Stimulated activated CD8-positive, alpha-beta memory T cell treated with anti-CD3 and anti-CD28 coated beads, Interleukin-15, amount 100 ng/mL, for 4 hours (primary cell): ENCODE data around the gene RALGPS1.

ENCODE experiments used
- DNase-seq, 2 donors: peaks; one replicate each; pipeline ENCODE4 v3.0.0-alpha.2; 2020; ENCODE audit warnings: low read depth in 2 of 2

The RALGPS1 gene

DNA sequence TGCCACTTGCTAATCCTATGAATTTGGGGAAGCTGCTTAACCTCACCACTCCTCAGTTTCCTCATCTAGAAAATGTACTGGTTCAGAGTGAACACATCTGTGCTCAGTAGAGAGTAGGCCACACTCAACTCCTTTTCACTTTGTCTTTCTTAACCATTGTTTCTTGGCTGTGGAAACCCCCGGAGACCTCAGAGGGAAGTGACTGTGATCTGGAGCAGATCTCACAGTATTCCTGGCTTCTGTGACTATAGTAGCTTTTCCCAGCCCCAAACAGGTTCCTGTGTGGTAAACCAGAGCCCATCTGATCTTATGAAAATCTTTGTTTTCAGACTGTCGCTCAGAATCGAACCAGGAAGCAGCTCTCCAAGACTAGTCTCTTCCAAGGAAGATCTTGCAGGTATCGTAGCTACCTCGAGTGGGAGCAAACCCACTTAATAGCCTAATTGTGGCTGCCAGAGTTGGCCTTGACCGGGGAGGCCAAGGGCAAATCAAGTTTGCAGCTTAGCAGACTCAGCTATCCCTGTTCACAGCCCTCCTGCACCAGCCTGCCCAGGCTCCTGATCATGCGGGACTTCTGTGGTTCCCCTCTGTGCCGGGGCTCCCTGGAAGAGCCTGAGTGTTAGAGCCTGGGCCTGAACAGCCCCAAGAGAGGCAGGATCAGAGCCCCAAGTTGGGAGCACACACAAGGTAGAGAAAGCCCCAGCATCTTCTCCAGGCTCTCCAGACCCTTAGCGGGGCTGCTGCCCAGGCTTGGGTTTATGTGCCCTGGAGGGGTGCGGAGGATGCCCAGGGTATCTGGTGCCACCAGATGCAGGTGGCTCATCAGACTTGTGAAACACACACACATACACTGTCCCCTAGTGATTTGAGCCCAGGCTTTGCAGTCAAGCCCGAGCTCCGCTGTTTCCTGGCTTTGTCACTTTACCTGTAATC is 260.1 kb downstream of the RALGPS1 start:
- DNase-seq = no peak

DNA sequence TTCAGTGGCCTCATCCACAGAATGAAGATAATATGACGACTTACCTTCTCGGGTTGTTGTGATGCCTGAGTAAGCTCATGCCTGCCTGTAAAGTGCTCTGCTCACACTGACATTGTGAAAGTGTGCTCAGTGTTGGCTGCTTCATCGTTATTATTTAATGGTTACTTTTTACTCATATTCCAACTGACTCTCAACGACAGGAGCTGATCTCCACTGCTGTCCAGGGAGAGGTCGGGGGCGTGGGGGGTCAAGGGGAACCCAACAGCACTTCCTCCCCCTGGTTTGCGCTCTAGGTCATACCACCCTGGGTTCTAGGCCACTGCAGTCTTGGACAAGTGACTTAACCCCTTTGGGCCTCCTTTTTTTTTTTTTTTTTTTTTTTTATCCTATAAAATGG is 260.7 kb downstream of the RALGPS1 start:
- no peak for DNase-seq

DNA sequence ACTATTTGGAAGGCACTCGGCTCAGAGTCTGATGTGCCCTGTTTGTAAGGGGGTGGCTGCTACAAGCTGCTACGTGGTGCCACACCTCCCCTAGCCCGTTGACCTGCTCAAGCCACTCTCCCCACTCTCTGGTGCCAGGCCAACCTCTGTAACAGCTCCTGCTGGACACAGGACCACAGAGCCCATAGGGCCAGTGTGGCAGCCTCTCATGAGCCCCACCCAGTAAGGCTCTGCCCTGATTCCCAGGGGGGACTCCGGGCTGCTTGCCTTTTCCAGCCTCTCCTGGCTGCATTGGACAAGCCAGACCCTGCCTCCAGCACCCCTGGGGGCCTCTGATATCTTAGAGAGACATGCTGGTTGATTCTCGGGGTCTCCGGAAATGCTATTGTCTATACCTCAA is 261.2 kb downstream of the RALGPS1 start:
- no peak for DNase-seq

DNA sequence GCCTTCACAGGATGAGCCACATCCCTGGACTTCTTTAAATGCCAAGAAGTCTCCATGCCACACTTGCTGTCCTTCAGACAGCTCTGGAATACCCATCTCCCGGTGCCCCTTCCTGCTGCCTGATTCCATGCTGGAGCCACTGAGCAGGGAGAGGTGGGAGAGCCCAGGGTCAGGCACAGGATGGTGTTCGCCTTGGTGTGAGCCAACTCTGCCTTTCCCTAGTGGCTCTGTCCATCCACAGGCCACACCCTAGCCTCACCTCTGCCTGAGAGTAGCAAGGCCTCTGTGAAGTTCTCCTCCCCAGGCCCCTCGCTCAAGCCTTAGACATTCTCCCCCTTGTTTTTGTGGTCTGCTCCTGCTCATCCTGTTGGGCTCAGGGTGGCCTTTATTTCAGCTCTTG is 262.0 kb downstream of the RALGPS1 start:
- DNase-seq = no peak

DNA sequence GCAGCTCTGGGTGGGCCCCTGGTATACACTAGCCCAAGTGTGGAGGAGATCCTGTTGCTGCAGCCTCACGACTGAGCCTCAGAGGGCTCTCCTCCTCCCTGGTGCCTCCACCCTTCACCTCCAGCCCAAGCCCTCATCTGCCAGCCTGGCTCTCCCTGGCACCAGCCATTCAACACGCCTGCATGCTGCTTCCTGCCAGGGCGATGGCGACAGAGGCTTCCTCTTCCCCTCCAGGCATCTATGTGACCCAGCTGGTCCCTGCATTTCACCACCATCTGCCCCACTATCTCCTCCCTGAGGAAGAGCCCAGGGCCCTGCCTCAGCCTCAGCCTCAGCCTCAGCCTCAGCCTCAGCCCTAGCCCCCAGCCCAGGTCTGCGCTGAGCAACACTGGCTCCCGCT is 262.6 kb downstream of the RALGPS1 start:
- DNase-seq = no peak

DNA sequence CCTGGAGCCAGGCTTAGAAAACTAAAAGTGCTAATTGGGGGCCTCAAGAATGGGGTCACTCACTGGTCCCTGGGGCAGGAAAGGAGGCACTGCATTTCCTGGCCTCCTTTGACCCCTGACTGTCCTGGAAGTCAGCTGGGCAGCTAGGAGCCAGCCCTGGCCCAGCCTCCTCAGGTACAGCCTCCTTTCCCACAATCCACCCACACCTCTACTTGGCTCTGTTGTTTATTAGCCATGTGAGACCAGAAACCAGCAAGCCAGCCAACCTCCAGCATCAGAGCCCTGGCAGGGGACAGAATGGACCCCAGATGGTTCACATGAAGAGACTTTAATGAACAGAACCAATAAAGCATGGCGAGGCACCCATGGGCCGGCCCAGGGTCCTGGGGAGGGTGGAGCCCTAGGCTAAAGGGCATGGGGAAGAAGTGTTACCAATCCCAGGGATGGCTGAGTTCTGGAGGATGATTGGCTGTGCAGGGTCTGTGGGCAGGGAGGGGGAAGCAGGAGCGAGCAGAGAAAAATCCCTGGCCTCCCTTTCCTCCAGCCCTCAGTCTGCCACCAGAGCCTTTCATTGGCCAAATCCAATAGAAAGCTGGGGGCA is 263.2 kb downstream of the RALGPS1 start:
- no peak for DNase-seq

DNA sequence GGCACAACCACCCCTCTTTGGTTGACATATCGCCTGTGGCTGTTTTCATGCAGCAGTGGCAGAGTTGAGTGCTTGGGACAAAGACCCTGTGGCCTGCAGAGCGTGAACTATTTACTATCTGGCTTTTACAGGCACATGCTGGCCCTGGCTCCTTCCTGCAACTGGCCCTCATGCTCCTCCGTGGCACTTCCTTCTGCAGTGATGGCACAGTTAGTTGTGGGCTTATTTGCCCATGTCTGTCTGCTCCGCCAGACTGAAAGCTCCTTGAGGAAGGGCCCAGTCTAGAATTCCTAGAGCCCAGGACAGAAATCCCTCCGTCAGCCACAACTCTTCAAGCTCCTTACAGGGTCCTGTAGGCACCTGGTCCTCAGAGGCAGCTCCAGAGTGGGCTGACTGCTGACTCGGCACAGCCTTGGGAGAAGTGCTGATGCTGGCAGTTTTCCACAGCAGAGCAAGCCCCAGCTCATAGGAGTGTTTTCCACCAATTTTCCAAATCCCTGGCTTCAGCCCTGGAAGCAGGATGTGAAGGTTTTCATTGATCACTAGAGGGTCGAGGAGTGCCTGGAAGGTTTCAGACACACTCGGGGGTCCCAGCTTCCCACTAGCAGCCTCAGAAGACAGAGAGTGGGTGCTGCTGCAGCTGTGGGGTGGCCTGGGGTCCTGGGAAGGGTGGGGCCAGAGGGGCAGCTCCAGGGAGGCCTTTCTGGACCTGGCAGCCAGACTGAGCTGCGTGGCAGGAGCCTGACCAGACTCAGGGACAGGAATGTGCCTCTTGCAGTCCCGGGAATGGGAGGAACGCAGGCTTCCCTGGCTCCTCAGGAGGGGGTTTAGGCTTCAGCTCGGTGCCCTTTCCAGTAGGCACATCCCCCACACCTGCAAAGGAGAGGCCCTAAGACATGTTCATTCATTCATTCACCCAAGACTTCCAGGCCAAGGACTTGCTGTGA is 264.4 kb downstream of the RALGPS1 start:
- DNase-seq = no peak

DNA sequence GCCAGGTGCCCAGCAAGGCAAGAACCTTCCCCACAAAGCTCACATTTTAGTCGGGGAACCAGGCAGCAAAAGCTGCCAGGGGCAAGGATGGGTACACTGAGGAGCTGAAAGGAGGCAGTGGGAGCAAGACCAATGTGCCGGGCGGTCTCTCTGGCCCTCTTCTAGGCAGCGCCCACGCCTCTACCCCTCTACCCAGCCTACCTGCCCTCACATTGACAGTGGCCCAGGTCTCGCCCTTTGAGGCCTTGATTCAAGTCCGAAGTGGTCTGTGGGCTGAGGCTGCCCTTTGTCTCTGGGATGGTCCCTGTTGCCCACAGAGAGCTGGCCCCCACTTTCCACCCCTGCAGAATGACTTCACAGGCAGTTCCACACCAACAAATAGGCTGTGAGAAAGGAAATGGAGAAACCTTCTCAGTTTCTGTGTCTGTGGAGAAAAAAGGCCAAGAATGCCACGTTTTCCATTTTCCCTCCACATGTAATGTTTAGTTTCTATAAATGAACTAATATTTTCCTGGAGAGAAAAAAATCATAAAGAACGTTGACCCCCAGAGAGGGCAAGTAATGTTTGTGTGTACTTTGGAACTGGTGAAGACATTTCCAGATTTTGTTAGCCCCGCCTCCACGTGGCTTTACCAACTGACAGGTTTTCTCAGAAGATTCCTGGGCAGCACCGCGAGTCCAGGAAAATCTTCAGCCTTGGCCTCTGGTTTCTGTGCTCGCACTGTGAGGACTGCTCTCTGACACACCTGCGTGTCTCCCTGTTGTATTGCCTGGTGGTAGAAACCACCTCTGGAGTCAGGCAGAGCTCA is 265.3 kb downstream of the RALGPS1 start:
- no peak for DNase-seq

DNA sequence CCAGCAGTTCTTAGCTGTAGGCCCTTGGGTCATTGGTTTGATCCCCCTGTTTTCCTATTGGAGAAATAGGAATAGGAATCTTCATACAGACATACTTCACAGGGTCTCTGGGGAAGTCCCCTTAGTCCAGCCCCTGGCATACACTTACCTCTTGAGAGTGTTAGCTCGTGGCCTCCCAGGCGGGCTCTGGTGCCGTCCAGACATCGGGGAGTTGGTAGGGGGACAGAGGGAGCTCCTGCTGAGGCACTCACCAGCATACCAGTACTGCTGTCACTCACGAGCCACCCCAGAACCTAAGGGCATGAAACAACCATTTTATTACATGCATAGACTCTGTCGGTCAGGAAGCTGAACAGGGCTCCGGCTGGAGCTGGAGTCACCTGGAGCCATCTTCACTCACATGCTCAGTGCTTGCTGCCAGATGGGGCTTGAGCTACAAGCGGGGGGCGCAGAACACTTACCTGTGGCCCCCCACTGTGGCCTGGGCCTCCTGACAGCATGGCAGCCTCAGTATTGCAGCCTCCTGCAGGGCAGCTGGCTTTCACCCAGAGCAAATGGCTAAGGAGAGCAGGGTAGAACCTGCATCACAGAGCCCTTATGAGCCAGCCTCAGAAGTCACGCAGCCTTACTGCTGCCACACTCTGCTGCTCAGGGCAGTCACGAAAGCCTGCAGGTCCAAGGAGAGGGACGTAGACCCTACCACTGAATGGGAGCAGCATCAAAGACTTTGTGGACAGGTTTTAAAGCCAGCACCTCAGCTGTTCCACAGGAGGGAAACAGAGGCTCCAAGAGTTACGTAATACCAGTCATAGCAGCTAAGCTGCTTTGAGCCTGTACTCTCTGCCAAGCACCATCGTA is 266.1 kb downstream of the RALGPS1 start:
- no peak for DNase-seq

DNA sequence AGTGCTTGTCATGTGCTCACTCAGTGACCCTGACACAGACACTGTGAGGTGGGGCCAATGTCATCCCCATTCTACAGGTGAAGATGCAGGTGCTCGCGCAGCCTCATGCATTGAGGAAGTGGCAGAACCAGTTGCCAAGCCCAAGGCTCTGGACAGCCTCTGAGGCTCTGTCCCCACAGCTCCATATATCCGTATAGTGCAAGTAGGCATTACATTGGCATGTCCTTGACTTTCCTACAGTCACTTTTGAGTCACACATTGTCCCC is 266.7 kb downstream of the RALGPS1 start:
- no peak for DNase-seq

DNA sequence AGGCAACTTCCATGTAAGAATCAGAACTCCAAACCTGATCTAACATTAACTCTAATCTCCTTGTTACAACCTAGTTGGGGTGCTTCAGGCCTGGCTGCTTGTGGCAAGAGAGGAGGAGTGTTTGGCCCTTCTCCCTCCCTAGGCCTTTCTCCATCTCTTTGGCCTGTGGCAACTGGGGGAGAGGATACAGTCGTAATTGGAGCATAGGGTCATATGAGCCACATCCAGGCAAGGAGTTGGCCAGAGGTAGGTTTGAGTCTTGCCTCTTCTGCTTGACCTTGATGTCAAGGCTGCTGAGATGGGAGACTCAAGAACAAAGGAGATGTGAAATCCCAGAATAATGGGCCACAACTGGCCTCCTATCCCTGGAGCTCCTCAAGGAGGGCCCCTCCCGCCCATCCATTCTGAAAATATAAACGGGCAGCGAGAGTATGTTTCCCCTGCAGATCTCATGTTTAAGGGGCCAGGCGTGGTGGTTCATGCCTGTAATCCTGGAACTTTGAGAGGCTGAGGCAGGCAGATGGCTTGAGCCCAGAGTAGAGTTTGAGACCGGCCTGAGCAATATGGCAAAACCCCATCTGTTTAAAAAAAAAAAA is 267.1 kb downstream of the RALGPS1 start:
- no peak for DNase-seq

DNA sequence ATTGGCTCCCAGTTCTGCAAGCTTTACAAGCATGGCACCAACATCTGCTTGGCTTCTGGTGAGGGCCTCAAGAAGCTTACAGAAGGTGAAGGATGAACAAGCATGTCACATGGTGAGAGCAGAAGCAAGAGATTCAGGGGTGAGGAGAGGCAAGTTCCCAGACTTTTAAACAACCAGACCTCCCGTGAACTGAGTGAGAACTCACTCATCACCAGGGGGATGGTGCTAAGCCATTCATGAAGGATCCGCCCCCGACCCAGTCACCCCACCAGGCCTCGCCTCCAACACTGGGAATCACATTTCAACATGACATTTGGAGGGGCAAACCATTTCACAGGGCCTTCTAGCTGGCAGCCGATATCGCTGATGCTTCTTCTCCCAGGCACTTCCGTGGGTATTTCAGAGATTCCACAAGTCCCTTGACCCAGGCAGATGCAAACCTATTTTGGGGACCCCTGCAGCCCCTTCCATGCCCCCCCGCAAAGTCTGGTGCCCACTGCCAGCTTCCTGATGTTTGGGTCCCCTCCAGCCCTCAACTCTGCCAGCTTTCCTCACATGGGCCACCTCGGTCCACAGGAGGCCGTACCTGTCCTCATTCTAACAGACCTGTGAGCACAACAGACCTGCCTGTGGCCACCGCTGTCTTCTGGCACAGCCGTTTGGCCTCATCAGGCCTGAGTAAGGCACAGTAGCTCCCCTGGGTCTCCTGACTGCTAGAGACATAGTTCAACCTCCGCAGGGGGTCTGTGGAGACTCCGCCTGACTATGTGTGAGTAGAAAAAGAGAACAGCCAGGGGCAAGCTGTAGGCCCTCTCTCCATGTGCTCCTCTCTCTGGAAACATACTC is 268.5 kb downstream of the RALGPS1 start:
- no peak for DNase-seq

DNA sequence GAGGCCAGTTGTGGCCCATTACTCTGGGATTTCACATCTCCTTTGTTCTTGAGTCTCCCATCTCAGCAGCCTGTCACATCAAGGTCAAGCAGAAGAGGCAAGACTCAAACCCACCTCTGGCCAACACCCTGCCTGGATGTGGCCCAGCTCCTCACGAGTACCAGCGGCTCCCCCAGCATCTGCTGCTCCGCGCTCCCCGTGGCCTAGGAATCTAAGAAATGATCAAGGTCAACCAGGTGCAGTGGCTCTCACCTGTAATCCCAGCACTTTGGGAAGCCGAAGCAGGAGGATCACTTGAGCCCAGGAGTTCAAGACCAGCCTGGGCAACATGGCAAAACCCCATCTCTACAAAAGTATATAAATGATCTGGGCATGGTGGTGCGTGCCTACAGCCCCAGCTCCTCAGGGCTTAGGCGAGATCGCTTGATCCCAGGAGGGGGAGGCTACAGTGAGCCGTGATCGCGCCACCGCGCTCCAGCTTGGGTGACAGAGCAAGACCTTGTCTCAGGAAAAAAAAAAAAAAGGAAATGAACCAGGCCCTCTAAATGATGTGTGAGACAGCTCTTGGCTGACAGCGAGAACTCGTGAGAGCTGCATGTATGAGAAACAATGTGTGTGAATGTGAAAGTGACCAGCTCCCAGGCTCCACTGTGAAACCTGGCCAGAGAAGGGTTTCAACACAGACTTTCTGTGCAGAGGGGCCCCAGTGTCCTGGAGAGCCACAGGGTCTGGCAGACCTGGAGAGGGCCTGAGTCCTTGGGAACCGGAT is 269.4 kb downstream of the RALGPS1 start:
- no peak for DNase-seq

DNA sequence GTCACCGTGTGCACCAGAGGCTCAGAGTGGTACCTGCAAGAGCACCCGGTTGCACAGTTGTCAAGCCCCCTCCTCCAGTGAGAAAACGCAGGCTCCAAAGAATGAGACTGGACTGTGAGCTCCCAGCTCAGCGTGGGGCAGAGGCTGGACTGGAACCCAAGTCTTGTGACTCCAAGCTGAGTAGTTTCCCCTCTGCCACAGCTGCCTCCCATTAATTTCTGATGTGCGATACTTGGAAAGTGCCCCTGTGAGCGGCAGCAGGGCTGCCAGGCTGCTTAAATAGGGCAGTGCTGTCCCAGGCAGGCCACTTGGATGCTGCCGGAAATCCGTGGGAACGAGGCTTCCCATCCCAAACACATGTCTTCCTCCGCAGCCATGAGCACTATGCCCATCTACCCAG is 270.1 kb downstream of the RALGPS1 start:
- no peak for DNase-seq

DNA sequence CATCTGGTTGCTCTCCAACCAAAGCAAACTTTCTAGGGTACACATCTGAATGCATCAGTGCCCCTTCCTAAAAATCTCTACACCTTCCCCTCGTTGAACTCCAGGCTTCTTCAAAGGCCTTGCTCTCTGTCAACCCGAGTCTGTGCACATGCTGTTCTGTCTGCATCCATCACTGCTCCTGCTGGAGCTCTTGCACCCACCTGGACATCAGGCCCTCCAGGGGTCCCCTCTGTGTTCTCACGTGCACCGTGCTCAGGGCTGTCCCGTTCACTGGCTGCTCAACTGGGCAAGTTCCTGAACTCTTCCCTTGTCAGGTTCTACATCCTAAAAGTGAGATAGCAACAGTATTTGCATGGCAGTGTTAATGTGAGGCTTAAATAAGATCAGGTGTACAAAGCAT is 270.6 kb downstream of the RALGPS1 start:
- no peak for DNase-seq

DNA sequence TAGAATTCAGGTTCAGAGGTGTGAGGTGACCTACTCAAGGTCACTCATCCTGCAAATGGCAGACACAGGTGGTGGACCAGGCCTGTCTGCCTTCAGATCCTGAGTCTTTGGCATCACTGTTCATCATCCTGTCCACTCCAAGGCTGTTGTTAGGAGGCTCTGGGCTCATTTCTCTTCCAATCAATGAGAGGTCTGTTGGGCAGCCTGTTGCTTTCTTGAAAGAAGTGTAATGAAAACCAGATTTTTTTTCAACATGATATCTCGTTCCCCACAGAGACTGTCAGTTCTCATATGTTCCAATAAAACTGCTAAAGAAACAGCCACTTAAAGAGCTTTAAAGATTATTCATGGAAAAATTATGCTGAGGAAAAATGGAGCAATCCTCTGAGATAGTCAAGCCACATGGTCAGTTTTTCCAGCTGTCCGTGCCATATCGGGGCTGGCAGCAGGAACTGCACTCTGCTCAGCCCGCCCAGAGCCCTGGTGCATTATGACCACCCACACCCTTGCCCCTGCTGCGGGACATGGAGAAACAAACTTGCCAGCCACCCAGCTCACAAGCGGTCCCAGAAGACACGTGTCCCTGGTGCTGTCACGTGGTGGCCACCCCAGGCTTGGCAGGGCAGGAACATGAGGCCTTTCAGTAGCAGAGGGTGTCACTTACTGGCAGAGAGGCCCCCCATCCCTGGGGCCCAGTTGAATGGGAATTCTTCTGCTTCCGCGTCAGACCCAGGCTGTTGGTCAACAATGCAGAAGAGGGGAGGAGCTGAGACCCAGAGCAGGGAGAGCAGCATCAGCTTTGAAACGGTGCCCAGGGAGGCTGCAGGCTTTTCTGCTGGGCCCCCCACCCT is 271.6 kb downstream of the RALGPS1 start:
- no peak for DNase-seq

DNA sequence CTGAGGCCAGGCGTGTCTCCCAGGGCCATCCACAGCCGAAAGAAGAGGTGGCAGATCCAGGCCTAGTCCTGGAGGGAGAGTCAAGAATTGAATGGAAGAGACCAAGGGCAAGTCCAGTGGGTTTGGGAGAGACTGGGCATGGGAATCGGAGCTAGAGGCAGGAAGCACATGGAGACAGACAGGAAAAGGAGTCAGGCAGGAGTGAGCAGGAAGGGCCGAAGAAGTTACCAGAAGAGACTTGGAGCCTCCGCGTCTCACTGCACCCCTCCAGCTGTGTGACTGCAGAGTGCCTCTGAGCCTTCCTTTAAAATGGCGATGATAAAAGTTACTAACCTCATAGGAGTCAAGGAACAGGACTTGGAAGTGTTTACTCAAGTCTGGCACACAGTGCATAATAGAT is 272.2 kb downstream of the RALGPS1 start:
- DNase-seq = no peak
